ENCODE results near the gene SLC6A18.
"Not testable (repeated sequence)": the region's sequence is repeated elsewhere in the genome, so short reads cannot be mapped to it uniquely, and the experiment has no call there.

Gene SLC6A18

GRCh38 chr5:1216918-1217295 is 8.3 kb upstream of the SLC6A18 start:
- DNase-seq, result no peak

DNA sequence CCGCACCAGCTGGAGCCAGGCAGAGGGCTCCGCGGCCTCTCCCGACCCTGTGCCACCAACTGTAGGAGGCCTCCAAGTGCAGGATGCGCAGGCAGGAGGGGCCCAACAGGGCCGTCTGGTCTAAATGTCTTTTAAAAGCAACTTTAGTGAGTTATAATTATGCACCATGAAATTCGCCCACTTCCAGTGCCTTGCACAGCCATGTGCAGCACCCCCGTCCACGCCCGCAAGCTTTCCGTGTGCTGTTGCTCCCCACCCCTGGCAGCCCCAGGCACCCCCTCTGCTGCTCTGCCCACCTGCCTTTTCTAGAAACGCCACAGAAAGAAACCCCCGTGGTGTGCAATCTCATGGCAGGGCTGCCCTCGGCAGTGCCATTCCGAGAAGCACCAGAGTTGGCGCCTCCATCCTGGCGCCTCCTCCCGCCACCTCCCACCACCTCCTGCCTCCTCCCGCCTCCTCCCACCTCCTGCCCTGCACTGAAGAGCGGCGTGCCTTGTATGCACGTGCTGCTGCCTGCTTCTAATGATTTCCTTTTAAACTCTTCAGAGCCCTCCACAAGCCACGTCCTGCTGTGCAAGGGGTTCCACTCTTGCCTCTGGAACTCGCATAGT is 7.5 kb upstream of the SLC6A18 start:
- DNase-seq, result no peak

DNA sequence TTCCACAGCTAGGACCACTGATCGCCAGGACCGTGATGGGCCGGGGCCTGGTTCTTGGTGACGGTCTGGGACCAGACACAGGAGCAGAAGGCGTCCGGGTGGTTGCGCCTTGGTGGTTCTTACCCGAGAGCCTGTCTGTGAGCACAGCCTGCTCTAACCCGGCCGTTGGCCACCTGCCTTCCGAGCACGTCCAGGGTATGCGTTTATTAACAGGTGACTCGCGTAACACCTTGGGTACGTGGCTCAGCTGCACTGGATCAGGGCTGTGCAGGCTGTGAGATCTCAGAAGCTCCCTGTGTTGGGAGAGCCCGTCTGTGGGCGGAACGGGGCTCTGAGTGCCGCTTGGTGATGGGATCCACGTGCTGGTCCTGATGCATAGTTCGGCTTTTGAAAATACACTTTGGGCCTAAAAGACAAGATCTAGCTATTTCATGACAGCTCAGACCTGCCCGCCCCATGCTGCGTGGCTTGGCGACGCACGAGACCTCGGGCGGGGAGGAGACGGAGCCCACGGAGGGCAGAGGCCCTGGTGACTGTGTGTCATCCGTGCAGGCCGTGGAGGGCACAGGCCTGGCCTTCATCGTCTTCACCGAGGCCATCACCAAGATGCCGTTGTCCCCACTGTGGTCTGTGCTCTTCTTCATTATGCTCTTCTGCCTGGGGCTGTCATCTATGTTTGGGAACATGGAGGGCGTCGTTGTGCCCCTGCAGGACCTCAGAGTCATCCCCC is 6.7 kb upstream of the SLC6A18 start:
- no peak for DNase-seq

GRCh38 chr5:1219098-1219767 is 5.9 kb upstream of the SLC6A18 start:
- DNase-seq, result no peak

DNA sequence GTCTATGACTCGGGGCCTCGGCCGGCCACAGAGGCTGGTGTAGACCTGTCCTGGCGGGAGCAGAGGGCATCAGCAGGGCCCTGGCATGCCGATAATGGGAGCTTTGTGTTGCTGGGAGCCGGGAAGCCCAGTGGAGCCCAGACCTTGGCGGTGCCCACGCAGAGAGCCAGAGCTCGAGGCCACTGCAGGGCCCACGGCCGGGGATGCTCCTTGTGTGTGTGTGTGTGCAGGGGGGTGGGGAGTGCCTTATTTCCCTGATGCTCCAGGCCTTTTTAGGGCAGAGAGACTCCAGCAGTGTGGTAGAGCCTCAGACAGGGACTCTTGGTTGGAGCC is 5.4 kb upstream of the SLC6A18 start:
- no peak for DNase-seq

- DNase-seq, result no peak
These were observed 4.8 kb upstream of the SLC6A18 start for GRCh38 chr5:1220351-1220750.

DNA sequence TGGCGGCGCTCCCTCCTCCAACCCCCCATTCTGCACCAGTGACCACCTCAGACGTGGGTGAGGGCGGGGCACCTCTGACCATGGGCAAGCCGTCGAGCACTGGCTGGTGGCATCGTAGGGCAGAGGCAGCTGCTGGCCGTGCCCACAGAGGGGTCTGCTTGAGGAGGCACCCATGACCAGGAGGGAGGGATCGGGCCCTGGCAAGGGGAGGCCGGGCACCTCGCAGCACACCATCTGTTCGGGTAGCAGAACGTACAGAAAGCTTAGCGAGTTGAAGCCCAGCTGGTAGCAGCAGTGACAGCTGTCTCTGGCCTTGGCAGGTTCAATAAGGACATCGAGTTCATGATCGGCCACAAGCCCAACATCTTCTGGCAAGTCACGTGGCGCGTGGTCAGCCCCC is 4.3 kb upstream of the SLC6A18 start:
- no peak for DNase-seq

DNA sequence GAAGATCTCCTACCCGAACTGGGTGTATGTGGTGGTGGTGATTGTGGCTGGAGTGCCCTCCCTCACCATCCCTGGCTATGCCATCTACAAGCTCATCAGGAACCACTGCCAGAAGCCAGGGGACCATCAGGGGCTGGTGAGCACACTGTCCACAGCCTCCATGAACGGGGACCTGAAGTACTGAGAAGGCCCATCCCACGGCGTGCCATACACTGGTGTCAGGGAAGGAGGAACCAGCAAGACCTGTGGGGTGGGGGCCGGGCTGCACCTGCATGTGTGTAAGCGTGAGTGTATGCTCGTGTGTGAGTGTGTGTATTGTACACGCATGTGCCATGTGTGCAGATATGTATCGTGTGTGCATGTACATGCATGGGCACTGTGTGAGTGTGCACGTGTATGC is 3.5 kb upstream of the SLC6A18 start:
- no peak for DNase-seq

DNA sequence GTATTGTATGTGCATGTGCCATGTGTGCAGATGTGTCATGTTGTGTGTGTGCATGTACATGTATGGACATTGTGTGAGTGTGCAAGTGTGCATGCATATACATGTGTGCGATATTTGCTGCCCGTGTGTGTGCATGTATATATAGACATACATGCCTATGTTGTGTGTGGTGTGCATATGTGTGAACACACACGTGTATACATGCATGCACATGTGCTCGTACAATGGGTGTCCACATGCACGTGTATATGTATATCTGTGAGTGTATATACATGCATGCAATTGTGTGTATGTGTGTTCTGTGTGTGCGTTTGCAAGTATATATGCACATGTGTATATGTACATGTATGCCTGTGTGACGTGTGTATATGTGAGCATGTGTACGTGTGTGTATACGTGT is 3.0 kb upstream of the SLC6A18 start:
- no peak for DNase-seq

DNA sequence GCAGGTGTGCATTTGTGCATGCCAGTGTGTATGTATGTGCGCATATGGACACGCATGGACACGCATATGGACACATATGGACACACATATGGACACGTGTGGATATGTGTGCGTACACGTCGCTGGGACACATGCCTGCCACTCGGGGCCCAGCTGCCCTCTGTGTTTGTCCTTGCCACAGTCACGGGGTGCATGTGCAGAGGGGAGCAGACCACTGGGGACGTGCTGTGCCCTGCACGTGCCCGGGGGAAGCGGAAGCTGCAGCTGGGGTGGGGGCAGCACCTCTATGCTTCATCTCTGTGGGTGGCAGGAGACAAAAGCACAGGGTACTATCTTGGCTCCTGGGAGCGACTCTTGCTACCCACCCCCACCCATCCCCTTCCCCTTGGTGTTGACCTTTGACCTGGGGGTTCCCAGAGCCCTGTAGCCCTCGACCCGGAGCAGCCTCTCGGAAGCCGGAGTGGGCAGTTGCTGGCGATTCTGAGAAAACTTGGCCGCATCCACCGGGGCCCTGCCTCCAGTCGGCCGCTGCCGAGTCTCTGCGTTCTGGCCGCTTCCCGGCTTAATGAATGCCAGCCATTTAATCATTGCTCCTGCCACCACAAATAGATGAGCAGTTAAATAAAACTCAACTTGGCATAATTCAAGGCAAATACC is 2.4 kb upstream of the SLC6A18 start:
- no peak for DNase-seq

DNA sequence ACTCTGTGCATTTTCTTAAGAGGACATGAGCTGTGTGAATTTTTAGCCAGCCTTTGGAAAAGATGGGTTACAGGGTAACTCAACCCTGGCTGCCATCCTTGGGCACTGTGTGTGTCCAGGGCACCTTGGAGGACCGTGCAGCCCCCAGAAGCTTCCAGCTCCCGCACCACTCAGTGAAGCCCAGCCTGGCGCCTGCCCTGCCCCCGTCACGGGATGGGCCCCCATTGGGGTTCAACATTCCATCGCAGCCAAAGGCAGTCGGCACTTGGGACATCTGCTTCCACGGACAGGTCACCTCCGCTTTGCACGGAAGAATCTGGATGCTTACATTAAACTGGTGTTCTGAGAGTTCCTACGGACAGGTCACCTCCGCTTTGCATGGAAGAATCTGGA is 1.9 kb upstream of the SLC6A18 start:
- no peak for DNase-seq

DNA sequence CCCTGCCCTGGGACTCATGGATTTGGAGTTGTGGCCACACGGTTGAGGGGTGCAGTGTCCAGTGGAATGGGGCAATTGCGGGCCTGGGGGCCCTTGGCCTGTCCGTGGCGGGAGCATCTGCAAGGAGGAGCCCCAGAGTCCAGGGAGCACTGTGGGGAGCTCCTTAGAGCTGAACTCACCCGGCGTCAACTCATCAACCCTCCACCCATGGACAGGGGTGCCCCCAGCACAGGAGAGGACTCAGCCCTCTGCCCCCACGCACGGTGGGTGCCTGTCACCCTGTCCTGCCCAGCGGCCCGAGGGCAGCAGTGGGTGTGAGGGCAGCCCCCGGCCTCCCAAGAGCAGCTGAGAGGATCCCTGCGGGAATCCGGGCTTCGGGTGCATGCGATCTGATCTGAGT is 550 bp upstream of the SLC6A18 start:
- no peak for DNase-seq

DNA sequence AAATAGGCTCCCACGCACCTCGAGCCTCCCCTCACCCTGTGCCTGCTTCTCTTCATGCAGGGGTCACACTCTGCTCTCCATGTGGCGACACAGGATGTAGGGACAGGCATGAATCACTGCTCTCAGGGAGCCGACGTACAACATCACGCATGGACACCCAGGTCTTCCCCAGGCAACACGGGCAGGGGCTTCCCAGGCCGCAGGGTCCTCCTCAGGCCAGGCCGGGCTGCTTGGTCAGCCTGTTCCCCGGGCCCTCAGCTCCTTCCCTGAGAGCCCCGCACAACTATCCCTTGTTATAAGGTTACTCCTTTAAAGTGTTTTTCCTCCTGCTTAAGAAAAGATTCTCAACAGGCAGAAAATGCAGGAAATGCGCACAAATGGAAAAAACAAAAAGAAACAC is 1.1 kb downstream of the SLC6A18 start:
- DNase-seq, result no peak

DNA sequence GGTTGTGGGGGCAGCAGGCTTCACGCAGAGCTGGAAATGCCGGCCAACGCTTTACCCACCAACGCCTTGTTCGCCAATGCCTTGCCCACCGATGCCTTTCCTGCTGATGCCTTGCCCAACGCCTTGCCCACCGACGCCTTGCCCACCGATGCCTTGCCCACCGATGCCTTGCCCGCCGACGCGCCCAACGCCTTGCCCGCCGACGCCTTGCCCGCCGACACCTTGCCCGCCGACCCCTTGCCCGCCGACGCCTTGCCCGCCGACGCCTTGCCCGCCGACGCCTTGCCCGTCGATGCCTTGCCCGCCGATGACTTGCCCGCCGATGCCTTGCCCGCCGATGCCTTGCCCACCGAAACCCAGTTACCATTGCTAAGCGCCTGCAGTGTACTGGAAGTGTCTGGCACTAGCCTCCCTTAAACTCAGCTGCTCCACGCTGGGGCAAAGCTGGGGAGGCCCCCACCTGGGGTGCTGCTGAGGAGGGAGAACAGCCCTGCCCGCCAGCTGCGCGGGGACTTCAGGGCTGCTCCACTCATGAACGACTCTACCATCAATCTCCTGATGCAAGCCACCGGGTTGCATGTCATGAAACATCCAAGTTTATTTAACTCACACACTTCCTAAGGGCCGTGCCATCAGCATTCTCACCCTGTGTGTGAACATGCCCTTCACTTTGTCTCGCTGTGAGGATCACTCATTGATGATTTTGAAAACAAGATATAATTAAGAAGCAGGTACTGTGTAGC is 1.8 kb downstream of the SLC6A18 start:
- no peak for DNase-seq

GRCh38 chr5:1227667-1228066 is 2.5 kb downstream of the SLC6A18 start:
- DNase-seq, result no peak

DNA sequence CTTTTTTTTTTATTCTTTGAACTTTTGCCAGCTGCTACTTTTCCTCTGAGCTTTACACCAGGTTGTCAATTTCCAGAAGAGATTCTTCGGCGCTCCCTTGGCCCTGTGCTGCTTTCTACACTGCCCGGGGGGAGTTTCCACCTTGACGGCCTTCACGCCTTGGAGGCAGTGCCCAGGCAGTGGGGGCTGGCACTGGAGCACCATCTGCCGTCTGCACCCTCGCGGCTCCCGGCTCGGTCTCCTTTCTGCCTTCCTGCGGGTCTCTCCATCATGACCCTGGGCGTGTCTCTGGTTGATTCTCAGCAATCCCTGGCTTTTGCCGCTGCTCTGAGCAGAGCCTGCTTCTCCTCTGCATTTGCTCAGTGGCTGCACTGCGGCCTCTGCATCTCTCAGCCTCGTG is 2.9 kb downstream of the SLC6A18 start:
- DNase-seq, result no peak

DNA sequence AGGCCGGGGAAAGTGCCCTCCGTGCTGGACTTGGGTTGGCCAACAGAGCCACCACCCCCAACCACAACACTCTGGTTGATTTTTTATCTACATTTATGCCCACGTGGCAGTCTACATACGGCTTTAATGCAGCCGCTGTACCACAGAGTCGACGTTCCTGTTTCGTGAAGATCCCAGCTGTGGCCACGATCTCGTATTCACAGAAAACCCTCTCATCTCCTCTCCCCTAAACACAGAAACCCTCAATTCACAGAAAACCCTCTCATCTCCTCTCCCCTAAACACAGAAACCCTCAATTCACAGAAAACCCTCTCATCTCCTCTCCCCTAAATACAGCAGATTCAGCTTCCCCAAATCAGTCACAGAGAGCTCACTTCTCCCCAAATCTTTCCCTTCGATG is 3.8 kb downstream of the SLC6A18 start:
- DNase-seq, result not testable (repeated sequence)

- no peak for DNase-seq
These were observed 4.6 kb downstream of the SLC6A18 start for GRCh38 chr5:1229822-1230221.

GRCh38 chr5:1230551-1230950 is 5.4 kb downstream of the SLC6A18 start:
- no peak for DNase-seq

- DNase-seq, result no peak
These were observed 6.2 kb downstream of the SLC6A18 start for GRCh38 chr5:1231354-1231905.

GRCh38 chr5:1232780-1233179 is 7.6 kb downstream of the SLC6A18 start:
- no peak for DNase-seq

GRCh38 chr5:1235379-1235778 is 10.2 kb downstream of the SLC6A18 start:
- DNase-seq, result no peak

GRCh38 chr5:1235838-1236237 is 10.7 kb downstream of the SLC6A18 start:
- no peak for DNase-seq

All from activated T-cell treated with anti-CD3 and anti-CD28 coated beads, Interleukin-2, amount 50 U/mL, for 1 hour (primary cell).